GM18909 (cell line): ENCODE results near the gene IGDCC3.
"Not testable (repeated sequence)": the region's sequence is repeated elsewhere in the genome, so short reads cannot be mapped to it uniquely, and the experiment has no call there.

Experiments used
- ATAC-seq: cut with Tn5 transposase; IDR thresholded peaks from one replicate; pipeline ENCODE4 v1.9.1; 2021; ENCODE audit warnings: mild to moderate bottlenecking; ENCODE audit not compliant: unreplicated experiment, poor library complexity

Gene IGDCC3

DNA sequence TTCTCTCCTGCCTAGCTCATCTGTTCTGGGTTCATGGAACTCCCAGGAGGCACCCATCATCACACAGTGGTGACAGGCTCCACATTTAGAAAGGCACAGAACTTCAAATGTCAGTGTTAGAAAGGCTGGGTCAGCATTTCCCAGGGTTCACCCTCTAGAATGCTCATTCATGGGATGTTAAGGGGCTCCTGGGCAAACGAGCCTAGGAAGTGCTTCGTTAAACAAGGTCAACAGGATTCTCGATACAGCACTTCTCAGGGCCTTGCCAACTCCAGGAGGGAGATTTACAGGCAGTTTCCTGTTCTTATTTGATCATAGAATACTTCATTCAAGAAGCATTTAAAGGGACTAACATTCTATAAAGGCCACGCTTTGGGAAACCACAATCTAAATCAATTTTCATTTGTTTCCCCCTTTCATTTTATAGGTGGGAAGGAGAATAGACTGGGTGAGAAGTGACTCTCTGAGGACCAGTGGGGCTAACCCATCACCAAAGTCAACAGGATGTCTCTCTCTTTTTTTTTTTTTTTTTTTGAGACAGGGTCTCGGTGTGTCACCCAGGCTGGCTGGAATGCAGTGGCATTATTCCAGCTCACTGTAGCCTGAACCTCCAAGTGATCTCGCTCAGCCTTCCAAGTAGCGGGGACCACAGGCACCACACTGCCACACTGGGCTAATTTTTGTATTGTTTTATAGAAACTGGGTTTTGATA lies 30.7 kb upstream of the IGDCC3 start:
- ATAC-seq: no peak

DNA sequence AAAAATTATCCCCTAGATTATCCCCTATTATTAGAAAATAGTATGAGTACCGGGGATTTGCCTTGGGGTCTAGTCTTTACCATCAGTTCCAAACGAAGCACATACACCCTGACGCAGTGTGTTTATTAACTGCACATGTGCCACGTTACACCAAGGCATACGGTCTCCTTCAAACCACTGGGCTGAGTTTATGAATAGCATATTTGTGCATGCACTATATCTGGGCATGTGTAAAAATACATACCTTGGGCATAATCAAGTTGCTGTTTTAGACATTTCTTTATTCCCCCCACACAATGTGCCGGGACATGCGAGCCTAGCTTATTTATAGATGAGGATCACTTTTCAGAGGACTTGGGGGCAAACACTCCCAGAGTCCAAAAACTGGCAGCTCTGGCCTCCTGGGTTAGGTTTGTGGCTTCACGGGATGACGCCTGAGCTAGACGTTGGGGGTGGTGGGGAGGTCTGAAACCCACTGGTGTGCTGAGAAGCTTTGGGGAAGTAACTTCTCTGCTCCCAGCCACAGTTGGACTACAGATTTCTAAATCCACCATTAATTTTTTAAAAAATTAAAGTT lies 28.7 kb upstream of the IGDCC3 start:
- ATAC-seq: no peak

DNA sequence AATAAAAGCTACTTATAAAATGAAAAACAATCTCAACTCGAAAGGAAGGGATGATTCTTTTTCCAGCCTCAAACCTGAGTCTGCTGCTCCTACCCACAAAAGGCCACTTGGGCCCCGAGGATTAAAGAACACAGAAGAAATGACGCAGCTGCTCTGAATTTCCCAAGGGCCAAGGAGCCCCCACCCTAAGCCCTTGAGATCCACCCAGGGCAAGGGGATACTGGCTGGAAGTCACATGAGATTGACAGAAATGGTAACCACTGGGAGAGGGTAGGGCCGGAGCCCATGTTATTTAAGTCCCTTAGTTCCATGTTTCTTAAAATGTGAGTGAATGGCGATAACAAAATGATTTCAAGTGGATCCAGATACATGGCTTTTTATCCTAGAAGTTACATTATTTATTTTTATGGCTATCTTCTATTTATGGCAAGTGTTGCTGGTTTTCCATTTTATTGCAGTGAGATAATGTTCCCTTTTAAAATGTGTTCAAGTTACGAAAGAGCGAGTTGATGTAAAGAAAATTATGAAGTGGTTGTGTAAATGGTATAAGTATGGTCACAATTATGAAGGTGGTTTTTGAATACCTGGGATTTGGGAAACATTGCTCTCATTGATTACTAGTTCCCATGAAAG lies 28.1 kb upstream of the IGDCC3 start:
- ATAC-seq: no peak

DNA sequence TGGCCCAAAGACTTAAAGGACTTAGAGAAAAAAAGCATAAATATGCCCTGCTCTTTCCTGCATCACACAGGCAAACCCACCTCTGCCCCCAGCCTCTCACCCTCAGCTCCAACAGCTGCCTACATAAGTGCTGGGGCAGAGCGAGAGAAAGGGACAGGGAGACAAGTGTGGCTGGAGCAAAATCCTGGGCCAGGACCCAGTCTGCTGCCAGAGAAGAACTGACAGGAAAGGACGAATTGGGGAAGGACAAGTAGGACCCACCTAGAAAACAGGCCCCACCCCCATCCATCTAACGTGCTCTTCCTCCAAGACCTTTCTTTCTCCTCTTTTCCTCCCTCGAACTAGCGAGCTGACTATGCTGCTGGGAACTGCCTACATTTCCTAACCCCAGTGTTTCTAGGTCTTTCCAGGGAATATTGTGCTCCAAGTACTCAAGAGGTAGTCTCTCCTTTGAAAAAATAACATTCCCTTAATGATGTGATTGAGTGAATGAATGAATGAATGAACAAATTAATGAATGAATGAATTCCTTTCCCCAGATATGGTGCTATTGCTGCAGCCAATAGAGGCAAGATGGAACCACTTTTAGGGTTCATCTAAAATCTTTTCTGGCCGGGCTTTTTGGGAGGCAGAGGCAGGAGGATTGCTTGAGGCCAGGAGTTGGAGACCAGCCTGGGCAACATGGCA lies 26.5 kb upstream of the IGDCC3 start:
- ATAC-seq: no peak

DNA sequence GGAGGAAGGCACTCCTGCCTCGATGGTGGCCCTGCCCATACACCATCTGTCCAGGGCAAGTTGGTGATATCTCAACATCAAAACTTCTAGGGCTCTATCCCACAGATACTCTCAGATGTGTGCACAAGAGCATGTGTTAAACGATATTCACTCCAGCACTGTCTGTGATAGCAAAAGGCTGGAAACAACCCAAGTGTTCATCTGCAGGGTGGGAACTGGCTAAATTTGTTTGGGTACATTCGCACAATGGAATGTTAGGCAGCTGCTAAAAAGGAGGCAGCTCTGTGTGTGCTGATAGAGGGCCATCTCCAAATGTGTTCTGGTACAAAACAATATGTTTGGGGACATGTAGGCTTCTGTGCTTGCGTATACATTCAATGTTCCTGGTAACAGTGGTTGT lies 25.2 kb upstream of the IGDCC3 start:
- no peak for ATAC-seq

DNA sequence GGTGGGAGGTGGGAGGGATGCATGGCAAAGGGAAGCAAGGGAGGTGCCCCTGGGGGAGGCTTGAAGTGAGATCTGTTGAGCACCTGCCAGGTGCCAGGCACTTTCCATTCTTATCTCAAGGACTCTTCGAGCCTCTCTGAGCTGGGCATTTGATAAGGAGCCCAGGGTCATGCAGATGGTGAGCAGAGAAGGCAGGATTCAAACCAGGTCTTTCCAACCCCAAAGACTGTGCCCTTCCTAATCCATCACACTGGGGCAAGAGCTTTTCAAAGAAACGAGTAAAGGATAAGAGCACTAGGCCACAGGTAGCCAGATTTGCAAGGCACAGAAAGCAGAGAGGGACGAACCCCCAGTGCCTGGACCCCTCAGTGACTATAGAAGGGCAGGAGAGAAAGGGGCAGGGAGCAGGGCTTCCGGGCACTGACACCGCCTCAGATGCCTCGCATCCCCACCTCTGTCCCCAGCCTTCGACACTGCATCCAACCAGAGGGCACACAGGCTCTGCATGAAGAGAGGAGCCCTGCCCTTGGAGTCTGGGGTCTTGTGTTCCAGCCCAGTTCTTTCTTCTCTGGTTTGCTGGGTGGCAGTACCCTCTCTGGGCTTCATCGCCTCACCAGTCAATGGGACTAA lies 23.9 kb upstream of the IGDCC3 start:
- ATAC-seq: no peak

DNA sequence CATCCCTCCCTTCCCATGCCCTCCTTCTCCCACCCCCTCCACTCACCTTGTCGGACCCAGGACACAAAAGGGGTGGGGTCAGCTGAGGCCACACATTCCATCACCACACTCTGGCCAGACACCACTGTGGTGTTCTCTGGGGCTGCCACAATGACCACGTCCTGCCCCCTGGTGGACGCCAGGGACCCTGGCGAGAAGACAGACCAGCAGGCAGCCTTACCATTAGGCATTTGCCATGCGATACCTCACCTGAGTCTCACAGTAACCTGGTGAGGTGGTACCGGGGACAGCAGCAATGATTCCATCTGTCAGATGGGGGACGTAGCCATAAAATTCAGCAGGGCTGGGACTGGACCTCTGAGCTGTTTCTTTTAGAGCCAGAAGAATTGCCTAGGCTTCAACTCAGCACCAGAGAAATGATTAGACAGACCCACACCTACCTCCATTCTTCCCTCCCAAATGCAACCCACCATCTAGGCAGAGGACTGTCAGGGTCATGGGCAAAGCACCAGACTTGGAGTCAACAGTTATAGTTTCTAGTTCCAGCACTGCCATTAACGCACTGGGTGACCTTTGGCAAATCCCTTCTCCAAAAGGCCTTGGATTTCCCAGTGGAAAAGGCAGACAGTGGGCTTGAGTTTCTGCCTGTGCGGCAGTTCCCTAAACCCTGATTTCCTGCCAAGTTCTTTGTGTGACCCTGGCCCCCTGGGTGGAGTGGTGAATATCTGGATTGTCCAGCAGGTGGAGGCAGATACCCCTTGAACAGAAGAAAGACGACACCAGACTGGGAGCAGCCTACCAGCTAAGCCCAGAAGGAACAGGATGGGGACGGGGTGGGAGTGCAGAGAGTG lies 23.2 kb upstream of the IGDCC3 start:
- no peak for ATAC-seq

DNA sequence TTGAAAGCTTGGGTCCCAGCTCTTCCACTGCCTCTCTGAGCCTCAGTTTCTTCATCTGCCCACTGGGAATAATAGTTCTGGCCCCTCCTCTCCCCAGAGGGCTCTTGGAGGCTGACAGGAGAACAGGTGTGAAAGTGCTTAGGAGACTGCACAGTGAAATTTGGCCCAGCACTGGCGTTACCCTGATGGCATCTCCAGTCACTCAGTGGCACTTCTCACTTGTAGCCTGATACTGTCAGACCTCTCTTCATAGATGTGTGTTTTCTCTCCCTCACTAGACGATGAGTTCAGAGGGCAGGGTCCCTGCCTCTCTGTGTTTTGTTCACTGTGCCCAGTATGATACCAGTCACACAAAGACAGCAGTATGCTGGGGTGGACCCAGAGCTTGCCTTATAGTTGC lies 22.2 kb upstream of the IGDCC3 start:
- no peak for ATAC-seq

DNA sequence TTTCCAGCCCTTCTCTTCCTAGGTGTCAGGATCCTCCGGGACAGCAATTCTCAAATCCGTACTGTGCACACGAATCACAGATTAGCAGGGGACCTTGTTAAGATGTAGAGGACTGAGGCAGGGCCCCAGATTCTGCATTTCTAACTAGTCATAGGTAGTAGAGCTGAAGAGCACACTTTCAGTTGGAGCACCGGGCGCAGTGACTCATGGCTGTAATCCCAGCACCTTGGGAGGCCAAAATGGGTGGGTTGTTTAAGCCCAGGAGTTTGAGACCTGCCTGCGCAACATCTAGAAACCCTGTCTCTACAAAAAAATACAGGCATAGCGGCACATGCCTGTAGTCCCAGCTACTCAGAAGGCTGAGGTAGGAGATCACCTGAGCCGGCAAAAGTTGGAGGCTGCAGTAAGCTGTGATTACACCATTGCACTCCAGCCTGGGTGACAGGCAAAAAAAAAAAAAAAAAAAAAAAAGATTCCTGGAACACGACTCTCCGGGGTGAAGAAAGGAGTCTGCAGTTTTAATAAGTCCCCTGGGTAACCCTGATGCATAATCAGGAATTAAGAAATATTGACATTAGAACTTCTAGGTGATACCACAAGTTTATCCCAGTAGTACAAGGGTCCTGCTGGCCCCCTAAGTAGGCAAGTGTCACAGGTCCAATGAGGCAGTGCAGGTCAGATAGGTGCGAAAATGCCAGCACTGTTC lies 21.4 kb upstream of the IGDCC3 start:
- ATAC-seq: no peak

DNA sequence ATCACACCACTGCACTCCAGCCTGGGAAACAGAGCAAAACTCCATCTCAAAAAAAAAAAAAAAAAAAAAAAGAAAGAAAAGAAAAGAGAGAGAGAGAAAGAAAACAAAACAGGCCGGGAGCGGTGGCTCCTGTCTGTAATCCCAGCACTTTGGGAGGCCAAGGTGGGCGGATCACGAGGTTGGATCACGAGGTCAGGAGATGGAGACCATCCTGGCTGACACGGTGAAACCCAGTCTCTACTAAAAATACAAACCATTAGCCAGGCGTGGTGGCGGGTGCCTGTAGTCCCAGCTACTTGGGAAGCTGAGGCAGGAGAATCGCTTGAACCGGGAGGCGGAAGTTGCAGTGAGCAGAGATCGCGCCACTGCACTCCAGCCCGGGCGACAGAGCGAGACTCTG lies 20.7 kb upstream of the IGDCC3 start:
- ATAC-seq: not testable (repeated sequence)

DNA sequence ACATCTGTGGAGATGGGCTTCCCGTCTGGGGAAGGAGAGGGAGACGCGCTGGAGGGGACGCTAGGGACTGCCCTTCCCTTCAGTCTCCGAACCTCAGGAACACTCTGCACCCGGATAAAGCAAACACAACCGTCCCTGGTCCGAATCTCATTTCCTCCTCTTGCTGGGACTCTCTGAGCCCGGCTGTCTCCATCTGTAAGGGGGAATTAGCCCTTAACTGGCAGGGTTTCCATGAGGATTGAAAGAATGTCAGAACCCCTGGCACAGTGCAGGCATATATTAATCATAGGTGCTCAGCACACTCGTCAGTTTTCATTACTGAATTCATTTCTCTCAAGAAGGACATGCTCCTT lies 19.1 kb upstream of the IGDCC3 start:
- ATAC-seq: no peak

DNA sequence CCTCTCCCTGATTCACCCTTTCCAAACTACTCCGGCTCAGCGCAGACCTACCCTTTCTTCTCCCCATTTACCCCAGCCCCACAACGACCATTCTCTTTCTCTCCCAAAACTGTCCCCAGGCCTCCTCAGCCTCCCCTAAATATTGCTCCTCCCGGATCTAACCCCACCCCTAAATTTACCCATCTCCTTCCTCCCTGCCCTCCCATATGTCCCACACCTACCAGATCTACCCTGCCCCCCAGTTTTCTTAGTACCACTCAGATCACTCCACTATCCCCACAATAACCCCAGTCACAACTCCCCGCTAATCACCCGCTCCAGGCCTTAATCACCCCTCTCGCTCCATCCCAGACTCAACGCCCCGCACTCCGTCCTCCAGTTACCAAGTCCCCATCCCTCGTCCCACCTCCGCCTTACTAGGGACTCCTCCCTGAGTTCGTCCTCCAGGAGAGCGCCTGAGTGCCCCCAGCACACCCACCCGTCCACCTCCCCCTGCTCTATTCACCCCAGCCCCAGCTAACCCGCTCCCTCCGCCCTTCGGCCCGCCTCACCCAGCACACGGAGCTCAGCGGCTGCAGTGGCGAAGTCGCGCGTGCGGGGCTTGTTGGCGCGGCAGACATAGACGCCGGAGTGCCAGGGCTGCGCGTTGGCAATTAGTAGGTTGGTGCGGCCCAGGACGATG lies 18.6 kb upstream of the IGDCC3 start:
- ATAC-seq: no peak

DNA sequence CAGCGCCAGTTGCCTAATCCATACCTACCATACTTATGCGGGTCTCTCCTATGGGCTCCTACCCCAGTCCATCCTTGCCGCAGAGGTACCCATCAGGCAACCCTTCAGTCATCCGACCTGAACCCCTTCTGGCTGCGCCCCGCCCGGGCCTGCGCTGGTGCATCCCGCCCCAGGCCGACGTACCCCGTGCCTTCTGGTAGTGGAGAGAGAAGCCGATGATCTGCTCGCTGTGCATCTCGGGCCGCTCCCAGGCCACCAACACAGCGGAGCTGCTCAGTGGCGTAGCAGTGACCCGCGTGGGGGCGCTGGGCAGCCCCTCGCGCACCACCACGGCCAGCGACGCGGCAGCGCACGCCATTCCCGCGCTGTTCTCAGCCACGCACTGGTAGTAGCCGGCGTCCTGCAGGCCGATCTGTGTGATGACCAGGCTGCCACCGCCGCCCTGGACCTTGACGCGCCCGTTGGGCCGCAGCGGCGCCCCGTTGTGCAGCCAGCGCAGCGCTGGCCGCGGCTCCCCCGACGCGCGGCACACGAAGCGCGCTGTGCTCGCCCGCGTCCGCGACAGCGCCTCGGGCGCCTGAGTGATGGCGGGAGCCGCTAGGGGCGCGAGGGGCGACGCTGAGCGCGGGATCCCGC lies 17.9 kb upstream of the IGDCC3 start:
- ATAC-seq: no peak

DNA sequence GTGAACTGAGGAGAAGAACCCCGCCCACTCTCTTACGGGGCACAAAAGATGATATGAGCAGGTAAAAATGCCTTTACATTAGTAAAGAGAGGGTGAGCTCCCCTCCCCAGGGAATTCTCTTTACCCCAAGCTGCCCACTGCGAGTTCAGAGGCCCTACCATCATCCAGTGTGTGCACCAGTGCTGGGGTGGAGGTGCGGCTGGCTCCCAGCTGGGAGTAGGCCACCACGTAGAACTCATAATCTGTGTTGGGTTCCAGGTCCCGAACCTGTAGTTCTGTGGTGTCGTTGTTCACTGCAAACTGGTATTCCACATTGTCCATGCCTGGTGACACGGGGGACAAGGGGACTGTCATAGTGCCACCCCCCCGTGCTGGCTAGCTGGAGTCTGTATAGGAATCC lies 17.1 kb upstream of the IGDCC3 start:
- ATAC-seq: no peak

DNA sequence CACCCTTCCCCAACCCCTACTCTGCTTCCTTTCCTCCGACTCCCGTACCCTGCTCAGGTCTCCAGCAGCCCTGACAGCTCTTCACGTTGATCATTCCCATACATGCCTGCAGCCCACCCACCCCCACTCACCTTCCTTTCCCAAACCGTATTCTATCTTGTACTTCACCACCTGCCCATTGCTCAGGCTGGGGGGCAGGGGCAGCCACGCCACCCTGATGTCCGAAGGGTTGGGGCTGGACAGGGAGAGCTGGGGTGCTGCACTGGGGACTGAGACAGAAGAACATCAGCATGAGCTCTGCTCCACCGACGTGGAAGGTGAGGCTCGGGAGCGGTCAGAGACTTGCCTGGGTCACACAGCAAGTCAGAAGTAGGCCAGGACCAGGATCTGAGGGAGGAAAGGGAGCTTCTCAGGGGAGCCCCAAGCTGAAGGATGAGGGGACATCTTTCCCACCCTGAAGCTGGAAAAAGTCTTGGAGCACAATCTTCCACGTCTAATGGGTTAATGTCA lies 16.5 kb upstream of the IGDCC3 start:
- no peak for ATAC-seq

DNA sequence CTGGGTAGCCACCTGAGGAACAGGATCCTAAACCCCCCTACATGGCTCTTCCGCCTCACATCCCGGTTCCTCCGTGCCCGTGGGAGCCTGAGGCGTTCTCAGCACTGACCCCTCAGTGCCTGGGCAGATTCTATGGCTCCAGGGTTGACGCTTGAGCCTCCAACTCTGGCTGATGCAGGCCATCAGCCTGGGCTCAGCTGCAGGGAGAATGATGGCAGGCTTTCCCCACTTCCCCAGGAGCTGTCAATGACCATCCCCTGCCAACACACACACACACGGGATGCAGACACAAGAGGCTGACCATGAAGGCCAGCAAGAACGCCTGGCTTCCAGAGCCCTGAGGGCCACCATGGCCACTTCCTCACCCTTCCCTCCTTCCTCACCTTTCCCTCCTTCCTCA lies 15.8 kb upstream of the IGDCC3 start:
- no peak for ATAC-seq

DNA sequence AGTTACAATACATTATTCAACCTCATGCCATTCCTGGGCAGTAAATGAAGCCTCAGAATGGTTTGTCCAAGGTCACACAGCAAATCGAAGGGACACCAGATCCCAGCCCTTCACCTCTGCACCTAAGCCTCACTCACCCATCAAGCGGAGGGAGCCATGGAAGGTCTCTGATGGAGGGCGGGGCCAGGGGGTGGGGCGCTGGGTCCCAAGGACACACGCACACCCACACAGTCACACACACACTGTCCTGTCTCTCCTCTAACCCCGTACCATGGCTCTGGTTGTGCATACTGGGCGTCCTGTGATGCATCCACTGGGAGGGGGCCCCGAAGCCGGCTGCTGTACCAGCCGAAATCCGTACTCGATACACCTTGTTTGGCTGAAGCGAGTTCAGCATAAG lies 15.3 kb upstream of the IGDCC3 start:
- no peak for ATAC-seq

DNA sequence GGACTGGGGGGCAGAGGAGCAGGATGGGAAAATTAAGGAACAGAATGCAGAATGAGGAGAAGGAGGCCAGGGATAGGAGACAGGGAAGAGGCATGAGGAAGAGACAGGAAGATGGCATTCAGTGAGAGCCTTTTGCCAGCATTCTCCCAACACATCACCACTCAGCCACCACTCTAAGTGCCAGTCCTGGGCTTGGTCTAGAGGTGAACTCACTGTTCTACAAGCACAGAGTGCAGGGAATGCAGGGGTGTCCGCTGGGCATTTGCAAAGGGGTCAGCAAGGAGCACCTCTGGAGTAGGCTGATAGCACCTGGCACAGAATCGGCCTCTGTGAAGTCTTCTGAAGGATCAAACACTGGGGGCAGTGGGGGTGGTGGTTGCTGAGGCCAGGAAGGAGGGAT lies 14.6 kb upstream of the IGDCC3 start:
- ATAC-seq: no peak
